Testis (tissue), 3 donors: ENCODE data around the gene RAPGEF4. TPM values are rescaled to one million over a fixed set of nuclear protein-coding genes. Genes with fewer than 3 reads are reported as not detected.

ENCODE experiments used
- DNase-seq: peaks from one replicate; pipeline ENCODE4 v3.0.0-alpha.2; 2019
- H3K27ac ChIP-seq, 2 donors: fragments of 200-600 bp; sonication (generic); one replicate each; pipeline ENCODE4 v1.5.1; 2019
- H3K27me3 ChIP-seq: fragments of 200-600 bp; sonication (generic); one replicate; pipeline ENCODE4 v1.5.1; 2019
- H3K36me3 ChIP-seq: fragments of 200-600 bp; sonication (generic); one replicate; pipeline ENCODE4 v1.5.1; 2017; ENCODE audit warnings: low read depth; ENCODE audit errors: missing control alignments
- H3K4me1 ChIP-seq: fragments of 200-600 bp; sonication (generic); one replicate; pipeline ENCODE4 v1.5.1; 2019
- H3K4me3 ChIP-seq, 2 donors: fragments of 200-600 bp; sonication (generic); one replicate each; pipeline ENCODE4 v1.5.1; 2017 to 2019
- H3K9me3 ChIP-seq: fragments of 200-600 bp; sonication (generic); one replicate; pipeline ENCODE4 v1.5.1; 2017
- POLR2A ChIP-seq: fragments of 450-650 bp; IDR thresholded peaks from one replicate; pipeline ENCODE4 v1.6.1; 2017; ENCODE audit warnings: antibody characterized with exemption, mild to moderate bottlenecking, moderate library complexity
- WGBS, 2 donors: methylation state at CpG; one replicate each; pipeline ENCODE4 v1.1.5; 2018; 5-methylcytosine and 5-hydroxymethylcytosine counted together
- intact Hi-C: fragments of 100-400 bp; cut with DNase I; formaldehyde crosslinking; loops from one replicate; pipeline ENCODE4 v1.15.1; 2023; ENCODE audit warnings: low total_unique reads
- polyA plus RNA-seq: library from polyadenylated mRNA; stranded (reverse); fragments of 350-450 nt; fragmentation: Illumina TruSeq; extraction: RNeasy Lipid Tissue Mini Kit (QIAGEN cat#74804); gene quantifications from one replicate; pipeline ENCODE4 v1.2.3, GENCODE V29; 2014; ENCODE audit warnings: low read depth, low replicate concordance; ENCODE audit not compliant: insufficient read depth
- total RNA-seq, 2 donors: library from RNA; depleted of rRNA; stranded (reverse); fragments of >200 nt; gene quantifications; one replicate each; pipeline ENCODE4 v1.2.3, GENCODE V29; 2016
- TF ChIP-seq, protein P1 (sequence below), 3 experiments: fragments of 450-650 bp in 2 of 3; fragments of 200-600 bp in 1 of 3; sonication (generic) in 1 of 3; IDR thresholded peaks; one replicate each; pipeline ENCODE4 v1.5.1; 2016 to 2019; ENCODE audit warnings: antibody characterized with exemption in 3 of 3, mild to moderate bottlenecking in 2 of 3, moderate library complexity in 1 of 3

Gene RAPGEF4
- total and polyA plus RNA-seq, 3 donors from 2014 or later = 14.3 to 42.6 (median 22.5) TPM

DNA sequence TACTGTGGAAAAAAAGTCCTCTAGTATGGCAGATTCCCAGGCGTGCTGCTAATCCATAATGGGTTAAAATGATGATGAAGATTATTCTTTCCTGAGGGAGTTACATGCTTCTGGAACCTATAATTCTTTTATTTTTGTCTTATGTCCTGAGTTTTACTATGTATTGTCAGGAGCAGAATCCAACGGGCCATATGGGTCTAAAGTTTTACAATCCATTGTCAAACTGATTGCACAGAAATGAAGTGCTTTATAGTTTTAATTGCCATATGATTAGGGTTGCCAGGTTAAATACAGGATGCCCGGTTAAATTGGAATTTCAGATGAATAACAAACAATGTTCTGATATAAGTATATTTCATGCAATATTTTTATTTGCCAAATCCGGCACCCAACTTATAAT is 239.1 kb downstream of the RAPGEF4 start:
- intact Hi-C loops = no loop called here
- Histone ChIP-seq H3K27ac (no peak overlapping the region), H3K27me3 (no peaks in the 10 kb centered on the region), H3K36me3 (no peaks in the 10 kb centered on the region), H3K9me3 (no peaks in the 10 kb centered on the region), H3K4me1 (peaks cover 10% of the 10 kb centered on the region), H3K4me3 (no peak overlapping the region)
- 86 to 99% methylated on average over 4 of the region's 4 CpGs for WGBS, 2 donors
- no peak for DNase-seq
- TF ChIP-seq, protein P1, sequence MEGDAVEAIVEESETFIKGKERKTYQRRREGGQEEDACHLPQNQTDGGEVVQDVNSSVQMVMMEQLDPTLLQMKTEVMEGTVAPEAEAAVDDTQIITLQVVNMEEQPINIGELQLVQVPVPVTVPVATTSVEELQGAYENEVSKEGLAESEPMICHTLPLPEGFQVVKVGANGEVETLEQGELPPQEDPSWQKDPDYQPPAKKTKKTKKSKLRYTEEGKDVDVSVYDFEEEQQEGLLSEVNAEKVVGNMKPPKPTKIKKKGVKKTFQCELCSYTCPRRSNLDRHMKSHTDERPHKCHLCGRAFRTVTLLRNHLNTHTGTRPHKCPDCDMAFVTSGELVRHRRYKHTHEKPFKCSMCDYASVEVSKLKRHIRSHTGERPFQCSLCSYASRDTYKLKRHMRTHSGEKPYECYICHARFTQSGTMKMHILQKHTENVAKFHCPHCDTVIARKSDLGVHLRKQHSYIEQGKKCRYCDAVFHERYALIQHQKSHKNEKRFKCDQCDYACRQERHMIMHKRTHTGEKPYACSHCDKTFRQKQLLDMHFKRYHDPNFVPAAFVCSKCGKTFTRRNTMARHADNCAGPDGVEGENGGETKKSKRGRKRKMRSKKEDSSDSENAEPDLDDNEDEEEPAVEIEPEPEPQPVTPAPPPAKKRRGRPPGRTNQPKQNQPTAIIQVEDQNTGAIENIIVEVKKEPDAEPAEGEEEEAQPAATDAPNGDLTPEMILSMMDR (IDR thresholded peaks at IDR 0.05) = no peak

DNA sequence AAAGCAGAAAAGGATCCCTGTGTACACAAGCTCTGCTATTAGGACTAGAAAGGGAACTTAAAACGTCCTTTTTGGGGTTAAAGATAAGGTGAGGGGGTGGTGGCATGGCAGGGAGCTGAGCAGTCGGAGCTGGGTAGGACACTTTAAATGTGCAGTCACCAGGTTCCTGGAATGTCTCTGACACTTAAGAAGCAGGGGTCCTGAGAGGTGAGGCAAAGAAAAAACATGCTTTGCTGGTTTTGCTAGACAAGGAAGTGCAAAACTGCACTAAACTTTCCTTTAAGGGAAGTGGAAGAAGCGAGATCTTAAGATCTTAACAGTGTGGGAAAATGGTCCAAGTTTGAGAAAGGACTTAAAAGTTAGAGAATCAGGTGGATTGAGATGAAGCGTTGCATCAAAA is 240.5 kb downstream of the RAPGEF4 start:
- Histone ChIP-seq H3K9me3 (no peaks in the 10 kb centered on the region), H3K36me3 (no peaks in the 10 kb centered on the region), H3K4me3 (no peak overlapping the region), H3K4me1 (peaks cover 10% of the 10 kb centered on the region), H3K27ac (no peak overlapping the region), H3K27me3 (no peaks in the 10 kb centered on the region)
- no peak for TF ChIP-seq POLR2A
- TF ChIP-seq, protein P1 (IDR thresholded peaks at IDR 0.05) = no peak
- intact Hi-C loops = no loop called here
- WGBS, 2 donors = 72 to 73% methylated on average over 4 of the region's 4 CpGs
- DNase-seq = no peak

DNA sequence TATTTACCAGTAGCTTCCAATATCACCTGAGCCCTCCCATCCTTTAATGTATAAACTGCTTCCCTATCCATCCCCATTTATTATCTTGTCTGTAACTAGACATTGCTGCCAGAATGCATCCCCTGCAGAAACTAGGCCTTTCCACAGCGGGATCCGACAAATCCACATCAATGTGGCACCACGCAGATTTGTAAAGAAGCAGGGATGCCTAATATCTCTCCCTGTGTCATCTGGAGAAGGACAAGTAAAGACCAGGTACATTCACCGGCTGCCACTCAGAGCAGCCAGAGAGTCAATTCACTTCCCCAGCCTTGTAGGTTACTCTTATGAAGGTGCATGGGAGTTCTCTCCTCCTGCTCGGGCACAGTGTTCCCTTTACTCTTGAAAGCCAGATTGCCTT is 241.2 kb downstream of the RAPGEF4 start:
- intact Hi-C loops = no loop called here
- Histone ChIP-seq H3K4me1 (peaks cover 10% of the 10 kb centered on the region), H3K36me3 (no peaks in the 10 kb centered on the region), H3K4me3 (no peak overlapping the region), H3K27me3 (no peaks in the 10 kb centered on the region), H3K9me3 (no peaks in the 10 kb centered on the region), H3K27ac (no peak overlapping the region)
- TF ChIP-seq, protein P1 (IDR thresholded peaks at IDR 0.05) = no peak
- TF ChIP-seq POLR2A = no peak
- DNase-seq = no peak
- WGBS, 2 donors = 89 to 98% methylated on average over 5 of the region's 5 CpGs

DNA sequence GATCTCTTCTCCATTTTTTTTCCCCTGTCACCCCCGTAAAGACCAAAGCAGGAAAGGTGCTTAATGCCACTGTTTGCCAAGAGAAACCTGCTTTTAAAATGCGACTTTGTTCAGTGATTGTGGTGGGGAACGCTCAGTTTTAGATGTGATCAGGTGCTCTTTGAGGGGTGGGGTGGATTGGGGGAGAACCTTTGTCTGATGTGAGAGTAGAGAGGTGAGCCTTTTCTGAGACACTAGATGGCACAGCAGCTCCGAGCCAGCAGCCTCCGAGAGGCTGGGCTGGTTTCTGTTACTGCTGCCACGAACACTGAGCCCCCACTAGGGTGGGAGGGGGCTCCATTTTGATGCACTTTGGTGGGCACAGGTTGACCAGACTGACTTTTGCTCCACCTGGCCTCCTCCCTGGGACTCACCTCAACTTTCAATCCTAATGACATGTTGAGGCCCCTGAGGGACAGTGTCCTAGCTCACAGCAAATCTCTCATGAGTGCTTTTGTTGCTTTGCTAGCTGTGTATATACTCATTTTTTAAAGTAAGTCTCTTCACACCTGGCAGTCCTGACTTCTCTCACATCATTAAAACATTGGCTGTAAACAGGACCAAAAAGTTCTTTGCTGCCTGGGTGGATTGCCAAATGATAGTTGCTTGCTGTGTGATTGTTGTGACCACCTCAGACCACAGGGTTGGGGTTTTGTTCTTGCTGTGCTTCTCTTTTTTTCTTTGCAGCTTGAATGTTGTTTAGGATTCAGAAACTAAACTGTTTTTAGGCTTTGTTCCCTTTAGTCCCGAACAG is 241.8 kb downstream of the RAPGEF4 start:
- Histone ChIP-seq H3K27ac (no peak overlapping the region), H3K36me3 (no peaks in the 10 kb centered on the region), H3K4me1 (peaks cover 10% of the 10 kb centered on the region), H3K9me3 (no peaks in the 10 kb centered on the region), H3K27me3 (no peaks in the 10 kb centered on the region), H3K4me3 (no peak overlapping the region)
- 61 to 69% methylated on average over 7 of the region's 7 CpGs for WGBS, 2 donors
- no peak for DNase-seq
- intact Hi-C loops = no loop called here
- no peak for TF ChIP-seq POLR2A
- TF ChIP-seq, protein P1 (IDR thresholded peaks at IDR 0.05) = no peak

DNA sequence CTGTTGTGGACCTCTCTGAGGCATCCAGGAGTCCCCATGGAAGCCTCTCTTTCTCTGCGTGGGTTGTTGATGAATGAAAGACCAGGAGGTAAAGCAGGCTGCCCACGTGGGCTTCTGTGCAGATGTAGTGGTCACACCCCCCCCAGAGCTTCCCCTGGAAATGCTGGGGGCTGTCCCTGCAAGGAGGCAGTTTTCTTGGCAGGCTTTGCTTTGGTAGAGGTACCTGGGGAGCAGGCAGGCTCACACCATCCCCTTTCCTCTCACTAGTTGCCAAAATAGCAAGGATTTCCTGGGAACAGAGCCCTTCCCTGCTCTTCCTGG is 242.4 kb downstream of the RAPGEF4 start:
- WGBS, 2 donors = 56 to 58% methylated on average over 2 of the region's 2 CpGs
- Histone ChIP-seq H3K9me3 (no peaks in the 10 kb centered on the region), H3K27ac (no peak overlapping the region), H3K36me3 (no peaks in the 10 kb centered on the region), H3K4me1 (peaks cover 10% of the 10 kb centered on the region), H3K4me3 (no peak overlapping the region), H3K27me3 (no peaks in the 10 kb centered on the region)
- DNase-seq = no peak
- TF ChIP-seq, protein P1 (IDR thresholded peaks at IDR 0.05) = no peak
- no peak for TF ChIP-seq POLR2A
- intact Hi-C loops = no loop called here
